HG03280 (cell line): ENCODE measurements around the gene HOXC11.

ENCODE experiments used
- ATAC-seq: cut with Tn5 transposase; IDR thresholded peaks from one replicate; pipeline ENCODE4 v1.9.1; 2021; ENCODE audit warnings: mild to moderate bottlenecking, moderate library complexity; ENCODE audit not compliant: unreplicated experiment

The HOXC11 gene

GRCh38 chr12:53942467-53942997, 30.4 kb upstream of the HOXC11 start:
- no peak for ATAC-seq

GRCh38 chr12:53944209-53944608, 28.7 kb upstream of the HOXC11 start:
- ATAC-seq, result no peak

- no peak for ATAC-seq
Measured at GRCh38 chr12:53944907-53945847, 27.7 kb upstream of the HOXC11 start.

DNA sequence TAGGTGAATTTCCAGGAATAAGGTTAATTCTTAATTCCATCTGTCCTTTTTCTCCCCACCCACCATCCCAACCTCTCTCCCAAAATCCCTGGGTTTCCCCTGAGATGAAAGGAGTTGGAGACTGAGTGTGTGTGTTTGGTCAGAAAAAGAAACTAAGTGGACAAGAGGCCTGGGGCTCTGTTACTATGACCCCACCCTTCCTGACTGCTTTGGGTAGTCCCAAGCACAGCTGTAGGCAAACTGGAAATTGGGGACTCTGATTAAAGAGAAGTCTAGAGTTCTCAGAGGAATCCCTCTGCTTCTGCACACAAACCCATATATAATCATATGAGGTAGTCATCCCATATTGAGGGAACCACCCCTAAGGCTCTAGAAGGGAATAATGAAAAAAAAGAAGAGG, 25.2 kb upstream of the HOXC11 start:
- ATAC-seq, result no peak

GRCh38 chr12:53948650-53949593, 24.0 kb upstream of the HOXC11 start:
- no peak for ATAC-seq

GRCh38 chr12:53949631-53950436, 23.1 kb upstream of the HOXC11 start:
- ATAC-seq, result no peak

GRCh38 chr12:53950437-53950773, 22.5 kb upstream of the HOXC11 start:
- no peak for ATAC-seq

- no peak for ATAC-seq
Measured at GRCh38 chr12:53950789-53951576, 21.9 kb upstream of the HOXC11 start.

DNA sequence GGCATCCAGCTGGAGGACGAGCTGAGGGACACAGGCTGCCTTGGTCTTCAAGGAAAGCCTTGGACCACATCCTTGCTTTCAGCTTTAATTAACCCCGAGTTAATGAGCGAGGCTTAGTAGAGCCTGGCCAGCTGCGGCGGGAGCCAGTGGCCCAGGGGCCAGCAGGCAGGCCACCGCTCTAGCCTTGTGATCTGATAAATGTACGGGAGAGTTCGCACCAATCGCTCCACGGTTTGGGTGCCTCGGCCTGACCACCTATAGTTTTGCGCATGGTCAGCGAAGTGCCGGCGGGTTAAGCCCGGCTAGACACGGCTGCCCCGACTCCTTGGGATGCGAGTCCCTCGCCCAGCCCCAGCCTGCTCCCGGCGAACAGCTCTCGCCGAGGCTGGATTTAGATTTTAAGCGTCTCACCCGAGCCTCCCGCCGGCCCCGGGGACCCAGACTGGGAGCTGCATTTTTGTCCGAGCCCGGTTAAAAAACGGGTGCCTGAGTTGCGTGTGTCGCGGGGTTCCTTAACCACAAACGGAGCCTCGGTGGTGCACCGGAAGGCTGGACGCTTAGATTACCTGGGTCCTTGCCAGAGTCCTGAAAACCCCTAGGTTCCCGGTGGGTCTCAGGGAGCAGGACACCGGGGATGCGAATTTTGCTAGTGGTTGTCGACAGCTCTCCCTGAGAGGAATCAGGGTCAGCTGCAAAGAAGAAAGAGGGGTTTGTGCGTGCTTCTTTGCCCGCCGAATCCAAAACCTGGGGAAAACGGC, 21.2 kb upstream of the HOXC11 start:
- no peak for ATAC-seq

GRCh38 chr12:53952335-53952694, 20.6 kb upstream of the HOXC11 start:
- ATAC-seq, result no peak

GRCh38 chr12:53952871-53953734, 19.8 kb upstream of the HOXC11 start:
- no peak for ATAC-seq

DNA sequence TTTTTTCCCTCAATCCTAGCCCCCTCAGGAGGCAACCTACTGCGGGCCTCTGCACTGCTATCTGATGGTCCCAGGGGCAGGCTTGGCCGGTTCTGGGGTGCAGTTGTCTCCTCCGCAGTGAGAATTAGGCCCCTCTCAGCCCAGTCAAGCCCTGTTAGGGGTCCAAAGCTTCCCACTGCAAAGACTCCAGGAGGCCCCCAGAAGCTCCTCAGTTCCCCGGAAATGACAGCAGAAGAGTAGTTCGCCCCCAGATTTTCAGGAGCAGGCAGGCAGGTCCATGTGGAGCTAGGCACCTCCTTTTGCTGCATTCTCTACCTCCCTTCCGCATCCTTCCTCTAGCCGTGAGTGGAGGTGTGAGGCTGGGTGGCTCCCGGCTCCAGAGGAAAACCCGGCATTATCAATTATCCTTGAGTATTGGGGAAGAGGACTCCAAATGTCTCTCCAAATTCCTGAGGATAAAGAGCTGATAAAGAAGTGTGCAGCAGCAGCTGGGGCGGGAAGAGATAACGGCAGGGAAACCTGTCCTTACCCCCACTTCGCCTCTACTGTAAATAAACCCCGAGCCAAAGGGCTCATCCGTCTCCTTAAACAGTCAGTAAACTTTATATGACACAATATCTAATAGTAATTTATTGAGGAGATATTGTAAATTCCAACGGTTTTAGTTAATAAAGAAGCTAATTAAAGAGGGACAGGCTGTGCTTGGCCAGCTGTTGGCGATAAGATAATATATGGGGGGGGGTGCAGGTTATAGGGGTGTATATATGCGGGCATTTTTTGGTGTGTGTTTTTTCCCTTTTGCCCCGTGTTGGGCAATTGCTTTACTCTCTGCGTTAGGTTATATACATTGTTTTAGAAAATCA, 18.9 kb upstream of the HOXC11 start:
- no peak for ATAC-seq

DNA sequence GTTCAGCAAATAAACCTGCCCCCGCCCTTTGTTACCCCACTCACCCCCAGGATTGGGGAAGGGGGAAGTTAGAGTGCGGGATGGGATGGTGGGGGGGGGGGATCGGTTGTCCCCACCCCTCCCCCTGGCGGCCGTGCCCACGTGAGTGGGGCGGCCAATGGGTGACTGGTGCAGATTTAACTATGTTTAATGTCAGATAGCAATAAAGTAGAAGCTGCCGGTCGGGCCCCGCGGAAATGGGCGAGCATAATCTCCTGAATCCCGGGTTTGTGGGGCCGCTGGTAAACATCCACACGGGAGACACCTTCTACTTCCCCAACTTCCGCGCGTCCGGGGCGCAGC, 18.3 kb upstream of the HOXC11 start, which contains the start of gene HOXC12:
HOXC12 (plus strand) TSS at position 210 of the 342 bp plus-strand sequence; CDS start at position 237, 27 bp downstream.
- no peak for ATAC-seq

- no peak for ATAC-seq
Measured at GRCh38 chr12:53955036-53955775, 17.7 kb upstream of the HOXC11 start.

DNA sequence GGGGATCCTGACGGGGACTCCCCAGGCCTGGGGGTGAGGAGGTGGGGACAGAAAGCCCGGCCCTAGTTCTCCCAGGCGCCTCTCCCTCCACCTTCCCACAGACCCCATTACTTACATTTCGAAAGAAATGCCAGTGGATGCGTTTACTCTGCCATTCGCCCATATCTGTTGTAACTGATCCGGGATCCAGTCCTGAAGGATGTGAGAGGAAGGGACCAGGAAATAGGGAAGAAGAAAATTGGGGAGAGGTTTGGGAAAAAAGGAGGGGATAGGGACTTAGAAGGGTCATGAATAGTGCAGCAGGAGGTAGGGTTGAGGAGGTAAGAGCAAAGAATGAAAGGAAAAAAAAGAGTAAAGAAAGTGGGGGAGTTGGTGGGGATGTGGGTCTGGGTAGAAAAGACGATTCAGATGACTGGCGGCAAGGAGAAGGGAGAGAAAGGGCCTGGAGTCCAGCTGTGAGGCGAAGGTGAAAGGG, 17.1 kb upstream of the HOXC11 start:
- no peak for ATAC-seq

DNA sequence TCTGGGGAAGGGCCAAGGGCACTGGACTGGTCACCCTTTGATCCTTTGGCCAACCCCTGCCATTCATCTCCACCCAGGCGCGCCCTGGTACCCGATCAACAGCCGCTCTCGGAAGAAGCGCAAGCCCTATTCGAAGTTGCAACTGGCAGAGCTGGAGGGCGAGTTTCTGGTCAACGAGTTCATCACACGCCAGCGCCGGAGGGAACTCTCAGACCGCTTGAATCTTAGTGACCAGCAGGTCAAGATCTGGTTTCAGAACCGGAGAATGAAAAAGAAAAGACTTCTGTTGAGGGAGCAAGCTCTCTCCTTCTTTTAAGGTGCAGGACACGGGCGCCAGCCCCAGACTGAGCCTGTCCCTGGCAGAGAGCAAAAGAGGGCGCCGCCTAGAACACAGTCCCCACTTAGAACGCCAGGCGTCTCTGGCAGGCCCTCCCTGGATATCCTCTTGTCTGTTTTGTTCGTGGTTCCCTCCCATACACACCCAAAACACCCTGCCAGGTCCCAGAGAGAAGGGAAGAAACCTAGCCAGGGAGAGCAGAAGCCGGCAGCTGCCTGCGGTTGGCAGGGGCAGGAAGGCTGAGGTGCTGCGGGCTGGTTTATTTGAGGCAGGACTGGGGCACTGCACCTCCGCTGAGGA, 16.6 kb upstream of the HOXC11 start:
- no peak for ATAC-seq
